Measurements from ENCODE around the gene BCAS3.

- TF ChIP-seq CTCF (IDR thresholded peaks at IDR 0.05; ENCODE audit: low read length) (no peak), EZH2 (IDR thresholded peaks at IDR 0.05; ENCODE audit: borderline replicate concordance, low read length) (no peak)
These were observed 451.0 kb downstream of the BCAS3 start for GRCh38 chr17:61128661-61129115.

All from OCI-LY1 (cell line).